ENCODE results near the gene PARD3. TPM values are rescaled to one million over a fixed set of nuclear protein-coding genes. Genes with fewer than 3 reads are reported as not detected.

The PARD3 gene
- total and polyA plus RNA-seq, 5 donors: 10.5 to 40.3 (median 27.8) TPM

DNA sequence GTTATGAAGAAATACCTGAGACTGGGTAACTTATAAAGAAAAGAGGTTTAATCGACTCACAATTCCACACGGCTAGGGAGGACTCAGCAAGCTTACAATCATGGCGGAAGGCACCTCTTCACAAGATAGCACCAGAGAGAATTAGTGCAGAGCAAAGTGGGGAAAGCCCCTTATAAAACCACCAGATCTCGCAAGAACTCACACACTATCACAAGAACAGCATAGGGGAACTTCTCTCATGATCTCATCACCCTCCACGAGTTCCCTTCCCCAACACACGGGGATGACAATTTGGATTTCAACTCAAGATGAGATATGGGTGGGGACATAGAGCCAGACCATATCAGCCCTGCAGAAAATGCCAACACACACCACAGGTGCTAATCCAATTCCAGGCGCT, 218.7 kb downstream of the PARD3 start:
- no peak for ATAC-seq
- no peak overlapping the region for H3K4me3 ChIP-seq (ENCODE audit: low read length)

DNA sequence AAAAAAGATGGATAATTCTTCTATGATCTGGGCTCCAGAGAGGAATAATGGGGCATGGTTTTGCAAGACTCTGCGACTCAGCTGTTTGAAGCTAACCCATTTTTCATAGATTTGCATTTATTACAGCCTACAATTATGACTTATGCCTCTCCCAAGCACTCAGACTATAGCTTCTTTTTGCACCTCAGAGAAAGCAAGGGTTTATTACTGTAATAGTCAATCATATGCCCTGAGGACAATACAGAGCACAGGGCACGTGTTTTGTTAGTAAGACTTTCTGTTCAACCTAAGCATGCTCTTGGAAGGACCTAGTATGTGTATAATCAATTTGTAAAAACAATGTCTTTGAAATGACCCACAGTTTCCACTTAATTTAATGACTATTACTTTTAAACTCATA, 221.2 kb downstream of the PARD3 start:
- H3K27me3 ChIP-seq (ENCODE audit: control insufficient read depth, insufficient read depth): no peaks in the 10 kb centered on the region
- ATAC-seq (no peak), DNase-seq (no peak)
- WGBS: 93% methylated on average over 2 of the region's 2 CpGs
- no peaks in the 10 kb centered on the region for H3K4me1 ChIP-seq (ENCODE audit: control insufficient read depth, insufficient read depth, low read length)
- H3K9me3 ChIP-seq (ENCODE audit: control insufficient read depth, low read length): no peaks in the 10 kb centered on the region
- intact Hi-C loops (cut with DNase I): no loop called here
- H3K4me3 ChIP-seq (ENCODE audit: low read length): no peak overlapping the region
- no peak overlapping the region for H3K27ac ChIP-seq (ENCODE audit: low read length)

More for the DNA sequence above, 218.7 kb downstream of the PARD3 start:
- Histone ChIP-seq H3K27me3 (ENCODE audit: control insufficient read depth, insufficient read depth) (no peaks in the 10 kb centered on the region), H3K27ac (ENCODE audit: low read length) (no peak overlapping the region), H3K4me1 (ENCODE audit: control insufficient read depth, insufficient read depth, low read length) (no peaks in the 10 kb centered on the region), H3K9me3 (ENCODE audit: control insufficient read depth, low read length) (no peaks in the 10 kb centered on the region)
- no peak for DNase-seq
- intact Hi-C loops (cut with DNase I): no loop called here
- WGBS: 92% methylated on average over 7 of the region's 7 CpGs

DNA sequence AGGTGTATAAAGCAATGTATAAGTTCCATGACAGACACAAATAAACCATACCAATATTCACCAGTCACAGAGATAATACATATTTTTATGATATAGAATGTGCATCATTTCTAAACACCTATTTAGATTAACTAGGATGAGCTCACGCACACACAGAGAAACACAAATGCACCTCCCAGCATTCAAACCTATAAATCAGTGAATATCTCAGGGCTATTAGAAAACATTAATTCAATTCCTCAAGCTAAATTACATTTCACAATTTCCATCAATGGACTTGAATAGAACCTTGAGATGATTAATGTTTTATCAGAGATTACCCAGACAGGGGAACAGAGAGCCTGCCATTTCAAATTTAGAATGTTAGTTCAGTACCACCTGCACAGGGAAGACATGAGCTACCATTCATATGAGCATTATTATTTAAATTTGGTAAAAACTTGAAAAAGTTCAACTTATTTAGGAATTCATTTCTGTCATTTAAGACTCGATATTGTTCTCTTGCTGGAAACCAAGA, 221.7 kb downstream of the PARD3 start:
- no peak overlapping the region for H3K27ac ChIP-seq (ENCODE audit: low read length)
- no peaks in the 10 kb centered on the region for H3K9me3 ChIP-seq (ENCODE audit: control insufficient read depth, low read length)
- no peak overlapping the region for H3K4me3 ChIP-seq (ENCODE audit: low read length)
- no peak for ATAC-seq
- no peaks in the 10 kb centered on the region for H3K4me1 ChIP-seq (ENCODE audit: control insufficient read depth, insufficient read depth, low read length)
- intact Hi-C loops (cut with DNase I): no loop called here
- no peak for DNase-seq
- 94% methylated on average over 2 of the region's 2 CpGs for WGBS
- no peaks in the 10 kb centered on the region for H3K27me3 ChIP-seq (ENCODE audit: control insufficient read depth, insufficient read depth)

DNA sequence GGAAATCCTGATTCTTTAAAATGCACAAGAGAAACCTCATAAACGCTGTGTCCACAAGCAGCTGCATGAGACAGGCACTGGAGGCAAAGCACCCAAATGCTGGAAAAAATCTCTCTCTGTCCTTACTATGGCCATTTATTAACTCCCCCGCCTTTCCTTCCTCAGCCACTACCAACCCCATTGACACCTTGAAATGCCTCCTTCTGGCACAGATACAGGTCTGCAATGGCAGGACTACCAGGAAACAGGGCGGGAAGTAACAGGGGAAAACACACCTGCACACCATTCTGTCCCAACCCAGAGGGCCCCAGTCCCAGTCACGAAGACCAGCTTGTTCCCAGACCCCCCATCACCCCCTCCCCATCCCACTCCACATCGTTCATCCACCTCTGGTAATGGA, 224.3 kb downstream of the PARD3 start:
- H3K9me3 ChIP-seq (ENCODE audit: control insufficient read depth, low read length): no peaks in the 10 kb centered on the region
- no peak for DNase-seq
- no peak overlapping the region for H3K27ac ChIP-seq (ENCODE audit: low read length)
- intact Hi-C loops (cut with DNase I): no loop called here
- WGBS: 92% methylated on average over 5 of the region's 5 CpGs
- H3K27me3 ChIP-seq (ENCODE audit: control insufficient read depth, insufficient read depth): no peaks in the 10 kb centered on the region
- no peak for ATAC-seq
- H3K4me3 ChIP-seq (ENCODE audit: low read length): no peak overlapping the region
- no peaks in the 10 kb centered on the region for H3K4me1 ChIP-seq (ENCODE audit: control insufficient read depth, insufficient read depth, low read length)

DNA sequence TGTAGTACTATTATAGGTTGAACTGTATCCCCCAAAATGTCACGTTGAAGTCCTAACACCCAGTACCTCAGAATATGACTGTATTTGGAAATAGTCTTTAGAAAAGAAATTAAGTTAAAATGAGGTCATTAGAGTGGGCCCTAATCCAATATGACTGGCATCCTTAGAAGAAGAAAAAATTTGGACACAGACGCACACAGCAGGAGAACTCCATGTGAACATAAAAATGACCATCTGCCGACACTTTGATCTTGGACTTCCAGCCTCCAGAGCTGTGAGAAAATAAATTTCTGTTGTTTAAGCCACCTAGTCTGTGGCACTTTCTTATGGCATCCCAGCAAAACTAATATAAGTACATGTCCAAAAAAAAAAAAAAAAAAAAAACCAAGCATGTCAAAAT, 225.8 kb downstream of the PARD3 start:
- 85% methylated on average over 3 of the region's 3 CpGs for WGBS
- no peaks in the 10 kb centered on the region for H3K27me3 ChIP-seq (ENCODE audit: control insufficient read depth, insufficient read depth)
- intact Hi-C loops (cut with DNase I): no loop called here
- no peak overlapping the region for H3K27ac ChIP-seq (ENCODE audit: low read length)
- no peak for ATAC-seq
- no peak overlapping the region for H3K4me3 ChIP-seq (ENCODE audit: low read length)
- DNase-seq: no peak
- no peaks in the 10 kb centered on the region for H3K9me3 ChIP-seq (ENCODE audit: control insufficient read depth, low read length)
- no peaks in the 10 kb centered on the region for H3K4me1 ChIP-seq (ENCODE audit: control insufficient read depth, insufficient read depth, low read length)

DNA sequence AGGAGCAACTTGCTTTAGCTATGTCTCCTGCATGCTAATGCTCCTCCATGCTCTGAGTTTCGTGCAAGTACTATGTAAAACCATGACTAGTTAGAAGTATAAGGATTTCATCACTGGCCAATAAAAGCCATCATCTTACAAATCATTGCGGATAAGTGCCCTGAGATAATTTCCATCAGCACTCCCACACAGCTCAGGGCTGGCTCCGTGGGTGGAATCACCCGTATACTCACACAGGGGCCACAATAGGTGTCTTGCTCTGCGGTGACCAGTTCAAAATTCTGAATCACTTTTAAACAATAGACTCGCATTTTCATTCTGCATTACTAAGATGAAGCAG, 227.4 kb downstream of the PARD3 start:
- intact Hi-C loops (cut with DNase I): no loop called here
- DNase-seq (no peak), ATAC-seq (no peak)
- H3K27ac ChIP-seq (ENCODE audit: low read length): no peak overlapping the region
- H3K27me3 ChIP-seq (ENCODE audit: control insufficient read depth, insufficient read depth): no peaks in the 10 kb centered on the region
- peaks cover 2% of the 10 kb centered on the region for H3K4me1 ChIP-seq (ENCODE audit: control insufficient read depth, insufficient read depth, low read length)
- no peak overlapping the region for H3K4me3 ChIP-seq (ENCODE audit: low read length)
- H3K9me3 ChIP-seq (ENCODE audit: control insufficient read depth, low read length): no peaks in the 10 kb centered on the region
- 82% methylated on average over 6 of the region's 6 CpGs for WGBS

DNA sequence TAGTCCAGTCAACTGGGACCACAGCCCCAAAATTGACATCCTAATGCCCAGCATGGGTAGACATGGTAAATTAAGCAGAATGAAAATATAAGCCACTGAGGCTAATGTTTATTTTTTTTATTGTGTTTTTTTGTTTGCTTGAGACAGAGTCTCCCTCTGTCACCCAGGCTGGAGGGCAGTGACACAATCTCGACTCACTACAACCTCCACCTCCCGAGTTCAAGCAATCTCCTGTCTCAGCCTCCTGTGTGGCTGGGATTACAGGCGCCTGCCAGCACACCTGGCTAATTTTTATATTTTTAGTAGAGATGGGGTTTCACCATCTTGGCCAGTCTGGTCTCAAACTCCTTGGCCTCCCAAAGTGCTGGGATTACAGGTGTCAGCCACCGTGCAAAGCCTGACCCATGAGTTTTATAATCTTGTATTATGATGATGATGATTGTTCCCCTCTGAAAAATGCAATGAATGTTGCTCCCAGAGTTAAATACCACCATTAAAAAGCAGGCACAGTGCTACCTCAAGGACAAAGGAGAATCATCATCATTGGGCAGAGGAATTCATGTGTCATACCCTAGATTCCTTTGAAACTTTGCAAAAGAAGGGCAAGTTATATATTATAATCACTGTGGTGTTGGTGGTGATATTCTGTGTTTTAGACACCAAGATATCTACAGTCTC, 228.0 kb downstream of the PARD3 start:
- H3K27ac ChIP-seq (ENCODE audit: low read length): no peak overlapping the region
- ATAC-seq (no peak), DNase-seq (no peak)
- no peak overlapping the region for H3K4me3 ChIP-seq (ENCODE audit: low read length)
- no peaks in the 10 kb centered on the region for H3K27me3 ChIP-seq (ENCODE audit: control insufficient read depth, insufficient read depth)
- H3K4me1 ChIP-seq (ENCODE audit: control insufficient read depth, insufficient read depth, low read length): peaks cover 4% of the 10 kb centered on the region
- WGBS: 95% methylated on average over 4 of the region's 4 CpGs
- no peaks in the 10 kb centered on the region for H3K9me3 ChIP-seq (ENCODE audit: control insufficient read depth, low read length)
- intact Hi-C loops (cut with DNase I): no loop called here

DNA sequence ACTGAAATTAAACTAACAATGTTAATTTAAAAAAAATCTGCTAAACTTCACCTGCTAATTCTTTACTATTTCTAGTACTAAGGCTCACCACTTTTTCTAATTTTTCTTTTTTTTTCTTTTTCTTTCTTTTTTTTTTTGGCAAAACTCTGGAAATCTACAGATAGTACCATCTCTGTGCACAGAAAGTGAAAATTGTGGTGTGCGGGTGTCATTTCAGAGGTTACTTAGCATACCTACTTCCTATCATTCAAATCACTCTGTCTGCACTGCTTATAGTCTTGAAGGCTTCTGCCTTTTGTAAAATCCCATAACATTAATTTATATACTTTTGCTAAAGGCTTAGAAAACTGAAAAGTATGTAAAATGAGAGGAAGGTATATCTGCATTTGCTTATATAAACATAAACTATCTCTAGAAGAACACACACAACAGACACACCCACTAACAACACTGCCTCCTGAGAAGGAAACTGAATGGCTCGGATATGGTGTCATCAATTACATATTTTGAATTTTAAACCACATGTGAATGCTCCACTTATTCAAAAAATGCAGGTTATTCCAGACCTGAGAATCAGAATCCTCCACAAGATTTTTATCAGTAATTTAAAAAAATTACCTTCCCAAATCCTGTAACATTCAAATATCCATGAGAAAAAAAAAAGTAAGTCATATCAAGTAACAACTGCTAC, 229.5 kb downstream of the PARD3 start:
- no peaks in the 10 kb centered on the region for H3K9me3 ChIP-seq (ENCODE audit: control insufficient read depth, low read length)
- H3K27ac ChIP-seq (ENCODE audit: low read length): no peak overlapping the region
- H3K27me3 ChIP-seq (ENCODE audit: control insufficient read depth, insufficient read depth): no peaks in the 10 kb centered on the region
- H3K4me1 ChIP-seq (ENCODE audit: control insufficient read depth, insufficient read depth, low read length): peaks cover 6% of the 10 kb centered on the region
- H3K4me3 ChIP-seq (ENCODE audit: low read length): no peak overlapping the region
- DNase-seq: no peak
- ATAC-seq: no peak
- WGBS: 94% methylated on average over 2 of the region's 2 CpGs
- intact Hi-C loops (cut with DNase I): no loop called here

DNA sequence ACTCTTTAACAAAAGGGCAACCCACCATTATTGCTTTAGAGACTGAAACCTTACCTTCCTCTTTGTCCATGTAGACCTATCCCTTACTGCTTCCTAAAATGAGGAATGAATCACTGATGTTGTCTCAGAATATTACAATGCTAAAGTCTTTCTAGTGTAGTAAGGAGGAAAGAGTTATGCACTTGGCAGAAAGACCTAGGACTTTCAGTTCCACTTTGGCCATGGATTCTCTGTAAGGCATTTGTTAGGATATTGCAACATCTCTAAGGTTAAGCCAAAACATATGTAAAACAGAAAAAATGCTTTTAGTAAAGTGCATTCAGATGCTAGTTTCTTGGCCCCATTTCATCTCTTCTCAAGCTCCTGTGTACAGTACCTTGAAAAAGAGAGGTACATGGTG, 230.9 kb downstream of the PARD3 start:
- intact Hi-C loops (cut with DNase I): no loop called here
- no peak overlapping the region for H3K27ac ChIP-seq (ENCODE audit: low read length)

DNA sequence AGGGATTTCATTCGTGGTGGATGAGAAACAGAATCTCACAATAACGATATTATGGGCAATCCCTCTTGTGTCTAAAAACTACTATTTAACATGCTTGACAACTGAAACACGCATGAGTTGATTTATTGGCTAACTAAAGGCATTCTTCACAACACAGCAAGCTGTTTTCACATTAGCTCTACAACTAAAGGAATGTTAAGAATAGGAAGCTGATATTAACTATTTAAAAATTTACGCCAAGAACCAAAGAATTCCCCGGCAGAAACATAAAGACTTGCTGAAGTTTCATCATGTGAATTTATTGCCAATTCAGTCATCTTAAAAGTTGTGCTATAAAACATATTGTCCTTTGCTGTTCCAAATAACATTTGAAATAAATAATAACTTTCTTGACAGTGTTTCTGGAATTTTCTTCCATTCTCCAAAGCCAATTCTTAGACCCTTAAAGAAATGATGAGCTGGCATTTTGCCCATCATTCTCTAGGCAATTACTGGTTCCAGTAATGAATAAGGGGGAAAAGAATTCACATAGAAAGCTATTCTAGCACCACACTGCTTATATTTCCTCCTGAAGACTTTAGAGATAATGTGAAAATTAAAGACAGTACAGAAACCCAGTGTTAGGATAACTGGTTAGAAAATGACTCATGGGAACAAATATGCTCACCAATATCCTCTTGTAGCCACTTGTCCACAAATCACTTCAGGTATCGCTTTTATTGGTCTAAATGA, 233.1 kb downstream of the PARD3 start:
- no peaks in the 10 kb centered on the region for H3K27me3 ChIP-seq (ENCODE audit: control insufficient read depth, insufficient read depth)
- no peak for DNase-seq
- H3K27ac ChIP-seq (ENCODE audit: low read length): no peak overlapping the region
- peaks cover 6% of the 10 kb centered on the region for H3K4me1 ChIP-seq (ENCODE audit: control insufficient read depth, insufficient read depth, low read length)
- H3K4me3 ChIP-seq (ENCODE audit: low read length): no peak overlapping the region
- no peak for ATAC-seq
- no peaks in the 10 kb centered on the region for H3K9me3 ChIP-seq (ENCODE audit: control insufficient read depth, low read length)
- intact Hi-C loops (cut with DNase I): no loop called here
- 62% methylated on average over 6 of the region's 6 CpGs for whole genome bisulfite sequencing

More for the DNA sequence above, 230.9 kb downstream of the PARD3 start:
- no peaks in the 10 kb centered on the region for H3K27me3 ChIP-seq (ENCODE audit: control insufficient read depth, insufficient read depth)
- DNase-seq (no peak), ATAC-seq (peak; percentile 71 to 81)
- H3K4me3 ChIP-seq (ENCODE audit: low read length): no peak overlapping the region
- H3K4me1 ChIP-seq (ENCODE audit: control insufficient read depth, insufficient read depth, low read length): peaks cover 6% of the 10 kb centered on the region
- H3K9me3 ChIP-seq (ENCODE audit: control insufficient read depth, low read length): no peaks in the 10 kb centered on the region

DNA sequence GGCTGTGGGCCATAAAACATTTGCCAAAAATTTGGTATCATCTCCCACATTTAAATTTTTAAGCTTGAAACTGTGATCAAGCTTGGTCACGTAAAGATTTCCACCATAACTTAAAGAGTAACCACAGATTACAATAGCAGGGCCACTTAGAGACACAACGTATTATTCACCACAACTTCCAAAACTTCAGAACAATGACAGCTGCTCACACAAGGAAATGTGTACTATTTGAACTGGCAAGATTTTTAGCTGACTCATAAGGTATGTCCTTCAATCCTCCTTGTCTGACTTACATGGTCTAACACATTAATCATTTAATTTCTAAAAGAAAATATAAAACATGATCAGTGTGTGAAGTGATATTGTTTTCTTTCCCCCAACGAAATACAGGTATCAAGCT, 234.5 kb downstream of the PARD3 start:
- ATAC-seq (peak in 1 of 2 donors; percentile 68), DNase-seq (no peak)
- Histone ChIP-seq H3K27ac (ENCODE audit: low read length) (no peak overlapping the region), H3K4me3 (ENCODE audit: low read length) (no peak overlapping the region), H3K27me3 (ENCODE audit: control insufficient read depth, insufficient read depth) (no peaks in the 10 kb centered on the region), H3K4me1 (ENCODE audit: control insufficient read depth, insufficient read depth, low read length) (peaks cover 6% of the 10 kb centered on the region), H3K9me3 (ENCODE audit: control insufficient read depth, low read length) (no peaks in the 10 kb centered on the region)
- 61% methylated on average over 3 of the region's 3 CpGs for WGBS
- intact Hi-C loops (cut with DNase I): no loop called here
